K562 (cell line): ENCODE data around the gene CTAGE9. TPM values are rescaled to one million over a fixed set of nuclear protein-coding genes. Genes with fewer than 3 reads are reported as not detected.

Experiments
- ATAC-seq: fragments of 200-7000 bp; cut with Tn5 transposase; 3 replicates; pipeline ENCODE4 v1.9.1; 2020; ENCODE audit warnings: moderate library complexity
- BruUV-seq: library from RNA; stranded (reverse); fragments of 400-500 nt; replicated peaks from 2 replicates; lab custom pipeline; 2021; lab: Mats Ljungman, UMichigan
- CTCF ChIA-PET: fragments of 300-600 bp; formaldehyde crosslinking; extraction: SDS; loops from one replicate; lab custom pipeline; 2021; ENCODE audit warnings: low intra/inter-chr PET ratio; lab: Yijun Ruan, JAX
- POLR2A ChIA-PET: fragments of 300-600, 350-650 bp; sonication (Branson Sonifier 250); formaldehyde crosslinking; extraction: SDS; loops from one replicate; lab custom pipeline; 2021; ENCODE audit warnings: antibody characterized with exemption, inconsistent platforms; lab: Yijun Ruan, JAX
- DNase-seq, 4 experiments: peaks; one replicate each; pipeline versions ENCODE4 v3.0.0 to v3.0.0-alpha.2; 2011 to 2018; ENCODE audit warnings: low spot score in 3 of 4, mixed read lengths in 3 of 4; ENCODE audit errors: extremely low read depth in 1 of 4
- FAIRE-seq: peaks from 2 replicates; lab custom pipeline; 2011; peaks lifted over from hg19 to GRCh38; lab: Jason Lieb, UNC
- H2AFZ ChIP-seq: 2 replicates; pipeline ENCODE4 v1.6.0; 2011; ENCODE audit warnings: low read depth, low read length, control low read depth, inconsistent platforms
- H3K27ac ChIP-seq: fragments of 200-600 bp; 3 replicates; pipeline ENCODE4 v1.8.0; 2011; ENCODE audit warnings: low read depth, mild to moderate bottlenecking, control low read depth, inconsistent platforms, low read length, moderate library complexity, mixed read lengths; ENCODE audit errors: extremely low read depth
- H3K27me3 ChIP-seq, 2 experiments: fragments of 300-600 bp in 1 of 2; 2 replicates in 1 of 2; 3 replicates in 1 of 2; pipeline versions ENCODE4 v1.6.0 to v1.8.0; 2011; ENCODE audit warnings: inconsistent platforms in 2 of 2, low read length in 2 of 2, mild to moderate bottlenecking in 1 of 2, mixed read lengths in 1 of 2, moderate library complexity in 1 of 2; ENCODE audit not compliant: control insufficient read depth in 2 of 2, insufficient read depth in 2 of 2
- H3K36me3 ChIP-seq: fragments of 300-600 bp; 3 replicates; pipeline ENCODE4 v1.8.0; 2011; ENCODE audit warnings: mild to moderate bottlenecking, low read length, inconsistent platforms; ENCODE audit not compliant: control insufficient read depth, insufficient read depth
- H3K4me1 ChIP-seq, 2 experiments: fragments of 200-600 bp in 1 of 2; replicated peaks in 1 of 2; 2 replicates in 1 of 2; 3 replicates in 1 of 2; pipeline versions ENCODE4 v1.5.1 to v1.8.0; 2011; ENCODE audit warnings: inconsistent platforms in 2 of 2, low read length in 2 of 2, mild to moderate bottlenecking in 1 of 2, mixed read lengths in 1 of 2, moderate library complexity in 1 of 2; ENCODE audit not compliant: control insufficient read depth in 2 of 2, insufficient read depth in 2 of 2
- H3K4me2 ChIP-seq: 2 replicates; pipeline ENCODE4 v1.6.1; 2011; ENCODE audit warnings: low read length, control low read depth, inconsistent platforms, mixed read lengths; ENCODE audit not compliant: insufficient read depth
- H3K4me3 ChIP-seq: fragments of 200-600 bp; sonication (generic), shearing (Covaris generic); 2 replicates; pipeline ENCODE4 v1.5.1; 2016; ENCODE audit warnings: control low read depth, inconsistent platforms
- H3K79me2 ChIP-seq: fragments of 200-600 bp; 3 replicates; pipeline ENCODE4 v1.8.0; 2011; ENCODE audit warnings: low read length, inconsistent platforms; ENCODE audit not compliant: control insufficient read depth, insufficient read depth
- H3K9ac ChIP-seq, 2 experiments: 2 replicates each; pipeline versions ENCODE4 v1.6.0 to v1.6.1; 2011; ENCODE audit warnings: low read depth in 2 of 2, low read length in 2 of 2, control low read depth in 1 of 2, inconsistent platforms in 1 of 2, mild to moderate bottlenecking in 1 of 2, mixed read lengths in 1 of 2; ENCODE audit not compliant: insufficient read depth in 1 of 2
- H3K9me1 ChIP-seq: one replicate; pipeline ENCODE4 v1.6.0; 2011; ENCODE audit warnings: inconsistent platforms, mild to moderate bottlenecking, low read length, moderate library complexity; ENCODE audit not compliant: control insufficient read depth, insufficient read depth
- H3K9me3 ChIP-seq: replicated peaks from 2 replicates; pipeline ENCODE4 v1.5.1; 2011; ENCODE audit warnings: low read depth, low read length, inconsistent platforms; ENCODE audit not compliant: control insufficient read depth, insufficient read depth
- H4K20me1 ChIP-seq: replicated peaks from 2 replicates; pipeline ENCODE4 v1.6.1; 2011; ENCODE audit warnings: low read length, inconsistent platforms, mixed read lengths; ENCODE audit not compliant: control insufficient read depth, insufficient read depth
- ELF2 ChIP-seq: fragments of 250-450 bp; sonication (Bioruptor Pico); IDR thresholded peaks from 2 replicates; pipeline ENCODE4 v1.5.0; 2021; ENCODE audit warnings: mild to moderate bottlenecking
- NFIC ChIP-seq: fragments of 450-650 bp; IDR thresholded peaks from 2 replicates; pipeline ENCODE4 v1.6.1; 2017; ENCODE audit warnings: mild to moderate bottlenecking, inconsistent platforms
- PCBP1 ChIP-seq: fragments of 200-400 bp; formaldehyde crosslinking; IDR thresholded peaks from 2 replicates; pipeline ENCODE4 v1.6.1; 2018; ENCODE audit warnings: mild to moderate bottlenecking, low read depth, low read length; ENCODE audit not compliant: poor library complexity, severe bottlenecking
- POLR2G ChIP-seq: fragments of 200-400 bp; formaldehyde crosslinking; IDR thresholded peaks from 2 replicates; pipeline ENCODE4 v1.6.1; 2017; ENCODE audit warnings: low read depth, mild to moderate bottlenecking, antibody characterized with exemption, low read length, moderate library complexity
- THRB ChIP-seq: fragments of 450-650 bp; formaldehyde crosslinking; conservative IDR thresholded peaks from 2 replicates; pipeline ENCODE4 v1.4.0; 2022; ENCODE audit warnings: mild to moderate bottlenecking, missing genetic modification characterization
- ZBTB7A ChIP-seq: IDR thresholded peaks from 2 replicates; pipeline ENCODE4 v1.6.1; 2011; ENCODE audit warnings: low read depth, mild to moderate bottlenecking, low read length, moderate library complexity, borderline replicate concordance; ENCODE audit not compliant: control insufficient read depth
- ZNF165 ChIP-seq: fragments of 250-450 bp; sonication (Bioruptor Pico); IDR thresholded peaks from 2 replicates; pipeline ENCODE4 v1.4.0; 2020; ENCODE audit warnings: borderline replicate concordance
- WGBS: fragments of 100-300 bp; shearing (Covaris generic); methylation state at CpG from one replicate; pipeline ENCODE4 v1.1.6; 2016; ENCODE audit warnings: low coverage, mixed read lengths; ENCODE audit not compliant: insufficient coverage; ENCODE audit errors: missing lambda C conversion rate; 5-methylcytosine and 5-hydroxymethylcytosine counted together
- in situ Hi-C: fragments of 300-500 bp; cut with MboI; formaldehyde crosslinking; loops from 4 replicates; pipeline ENCODE4 v1.15.0; 2018; ENCODE audit warnings: inconsistent platforms, mixed read lengths
- intact Hi-C: fragments of 100-400 bp; cut with micrococcal nuclease; formaldehyde crosslinking; loops from 2 replicates; pipeline ENCODE4 v1.14.2; 2022
- polyA plus RNA-seq, 8 experiments: library from polyadenylated mRNA; depleted of rRNA in 4 of 8; stranded (reverse) in 5 of 8; unstranded in 3 of 8; fragments of >200 nt; fragmentation: Nextera tagmentation in 2 of 8; fragmentation: Illumina TruSeq in 1 of 8; extraction: Ambion mirVana in 2 of 8; extraction: Trizol in 1 of 8; gene quantifications; 2 replicates each; pipeline versions ENCODE4 v1.2.1 to v1.2.3, GENCODE V29; 2011 to 2014; ENCODE audit warnings: inconsistent platforms in 1 of 8, missing spikeins in 1 of 8
- total RNA-seq, 7 experiments: library from RNA; depleted of rRNA in 6 of 7; stranded (reverse); fragments of >200 nt in 6 of 7; fragmentation: Illumina TruSeq in 2 of 7; extraction: Trizol in 2 of 7; gene quantifications; 2 replicates each; pipeline versions ENCODE4 v1.2.1 to v1.2.3, GENCODE V29; 2011 to 2021; ENCODE audit warnings: low replicate concordance in 1 of 7

Gene CTAGE9
- total and polyA plus RNA-seq, 9 of the 15 experiments (the other 6 are each of a cell fraction or from before 2014, with no cell fraction given), result not detected

GRCh38 chr6:131692031-131692430 is 18.8 kb downstream of the CTAGE9 start:
- Histone ChIP-seq H3K9me1 (no peaks in the 10 kb centered on the region), H3K4me1 (no peaks in the 10 kb centered on the region), H3K9ac (no peak overlapping the region), H3K27me3 (no peaks in the 10 kb centered on the region), H4K20me1 (no peaks in the 10 kb centered on the region), H2AFZ (no peak overlapping the region), H3K27ac (no peak overlapping the region), H3K4me2 (no peak overlapping the region), H3K36me3 (peaks cover 23% of the 10 kb centered on the region; the same call in 2 of the 3 replicates), H3K79me2 (no peaks in the 10 kb centered on the region), H3K9me3 (no peaks in the 10 kb centered on the region), H3K4me3 (no peak overlapping the region)
- ATAC-seq (no peak), FAIRE-seq (no peak), DNase-seq (no peak)
- in situ Hi-C loops, result loop anchor here (10.0 kb wide), 1 partner anchor 223 kb away; no protein-coding TSS in a partner anchor
- intact Hi-C loops, result no loop called here
- BruUV-seq, result no TSS peak
- CTCF ChIA-PET, result interaction anchor here (0.6 kb wide), 1 partner anchor 1076 kb away, joined by 3 read pairs; no protein-coding TSS in a partner anchor
- 33% methylated on average over 1 of the region's 1 CpG for WGBS
- POLR2A ChIA-PET, result no interaction called here
- TF ChIP-seq ZNF165 (CRISPR knock-in tag) (no peak), ELF2 (CRISPR knock-in tag) (no peak), POLR2G (no peak), NFIC (no peak), ZBTB7A (no peak), THRB (CRISPR knock-in tag) (no peak), PCBP1 (no peak)
